Measurements from ENCODE around the gene GPR39. TPM values are rescaled to one million over a fixed set of nuclear protein-coding genes. Genes with fewer than 3 reads are reported as not detected.
A peak's percentile ranks its signal among the peaks of the same experiment; 100 is the strongest.

Gene GPR39
- total RNA-seq, 2 donors from 2014 or later, result 7.3 to 9.6 TPM

DNA sequence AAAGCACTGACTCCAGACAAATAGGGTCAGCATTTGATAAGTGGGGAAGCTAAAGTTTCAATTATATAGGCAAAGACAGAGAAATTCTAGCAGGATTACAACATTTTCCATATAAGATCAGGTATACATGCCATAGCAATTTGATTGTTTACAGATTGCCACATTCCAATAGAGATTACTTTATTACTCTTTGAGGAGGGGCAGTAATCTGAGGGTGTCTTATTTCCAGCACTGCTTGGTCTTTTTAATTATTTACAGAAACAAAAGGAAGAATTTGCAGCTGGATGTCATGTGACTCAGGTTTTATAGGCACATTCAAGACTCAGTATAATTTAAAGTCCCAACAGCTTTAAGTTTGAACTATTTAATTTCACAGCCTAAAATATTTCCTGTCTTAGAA is 42.5 kb upstream of the GPR39 start:
- no peak overlapping the region for H3K27ac ChIP-seq
- no peaks in the 10 kb centered on the region for H3K4me1 ChIP-seq
- no peak for ATAC-seq
- H3K36me3 ChIP-seq (replicated peaks in 1 of 2; ENCODE audit: insufficient read depth in 1 of 2, low read depth in 2 of 2), result no peaks in the 10 kb centered on the region
- intact Hi-C loops (cut with DNase I), result no loop called here
- TF ChIP-seq, protein P1, sequence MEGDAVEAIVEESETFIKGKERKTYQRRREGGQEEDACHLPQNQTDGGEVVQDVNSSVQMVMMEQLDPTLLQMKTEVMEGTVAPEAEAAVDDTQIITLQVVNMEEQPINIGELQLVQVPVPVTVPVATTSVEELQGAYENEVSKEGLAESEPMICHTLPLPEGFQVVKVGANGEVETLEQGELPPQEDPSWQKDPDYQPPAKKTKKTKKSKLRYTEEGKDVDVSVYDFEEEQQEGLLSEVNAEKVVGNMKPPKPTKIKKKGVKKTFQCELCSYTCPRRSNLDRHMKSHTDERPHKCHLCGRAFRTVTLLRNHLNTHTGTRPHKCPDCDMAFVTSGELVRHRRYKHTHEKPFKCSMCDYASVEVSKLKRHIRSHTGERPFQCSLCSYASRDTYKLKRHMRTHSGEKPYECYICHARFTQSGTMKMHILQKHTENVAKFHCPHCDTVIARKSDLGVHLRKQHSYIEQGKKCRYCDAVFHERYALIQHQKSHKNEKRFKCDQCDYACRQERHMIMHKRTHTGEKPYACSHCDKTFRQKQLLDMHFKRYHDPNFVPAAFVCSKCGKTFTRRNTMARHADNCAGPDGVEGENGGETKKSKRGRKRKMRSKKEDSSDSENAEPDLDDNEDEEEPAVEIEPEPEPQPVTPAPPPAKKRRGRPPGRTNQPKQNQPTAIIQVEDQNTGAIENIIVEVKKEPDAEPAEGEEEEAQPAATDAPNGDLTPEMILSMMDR (IDR thresholded peaks at IDR 0.05), result no peak
- no peak for TF ChIP-seq POLR2A (IDR thresholded peaks at IDR 0.05)
- DNase-seq, result no peak
- no peaks in the 10 kb centered on the region for H3K27me3 ChIP-seq
- H3K4me3 ChIP-seq, result no peak overlapping the region
- no peaks in the 10 kb centered on the region for H3K9me3 ChIP-seq

DNA sequence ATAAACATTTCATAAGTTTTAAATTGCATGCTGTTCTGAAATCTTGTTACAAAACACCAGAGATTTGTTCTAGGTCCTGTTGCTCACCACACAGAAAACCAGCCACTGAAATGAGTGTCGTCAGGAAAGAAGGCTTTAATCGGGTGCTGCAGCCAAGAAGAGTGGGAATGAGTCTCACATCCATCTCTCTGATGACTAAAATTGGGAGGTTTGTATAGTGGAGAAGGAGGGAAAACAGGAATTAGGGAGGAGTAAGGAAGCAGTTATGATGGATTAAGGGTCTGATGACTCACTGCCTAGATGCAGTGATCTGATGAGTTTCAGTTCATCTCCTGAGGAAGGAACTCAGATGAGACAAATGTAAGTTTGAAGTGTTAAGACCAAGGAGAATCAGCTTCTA is 42.1 kb upstream of the GPR39 start:
- no peaks in the 10 kb centered on the region for H3K36me3 ChIP-seq (replicated peaks in 1 of 2; ENCODE audit: insufficient read depth in 1 of 2, low read depth in 2 of 2)
- no peak overlapping the region for H3K4me3 ChIP-seq
- no peak overlapping the region for H3K27ac ChIP-seq
- H3K27me3 ChIP-seq, result no peaks in the 10 kb centered on the region
- ATAC-seq (no peak), DNase-seq (peak in 1 of 4 donors; percentile 13)
- 82 to 87% methylated on average over 2 of the region's 2 CpGs for WGBS, 2 donors
- H3K4me1 ChIP-seq, result no peaks in the 10 kb centered on the region
- TF ChIP-seq, protein P1 (IDR thresholded peaks at IDR 0.05), result no peak
- TF ChIP-seq POLR2A (IDR thresholded peaks at IDR 0.05), result no peak
- intact Hi-C loops (cut with DNase I), result no loop called here
- H3K9me3 ChIP-seq, result no peaks in the 10 kb centered on the region

DNA sequence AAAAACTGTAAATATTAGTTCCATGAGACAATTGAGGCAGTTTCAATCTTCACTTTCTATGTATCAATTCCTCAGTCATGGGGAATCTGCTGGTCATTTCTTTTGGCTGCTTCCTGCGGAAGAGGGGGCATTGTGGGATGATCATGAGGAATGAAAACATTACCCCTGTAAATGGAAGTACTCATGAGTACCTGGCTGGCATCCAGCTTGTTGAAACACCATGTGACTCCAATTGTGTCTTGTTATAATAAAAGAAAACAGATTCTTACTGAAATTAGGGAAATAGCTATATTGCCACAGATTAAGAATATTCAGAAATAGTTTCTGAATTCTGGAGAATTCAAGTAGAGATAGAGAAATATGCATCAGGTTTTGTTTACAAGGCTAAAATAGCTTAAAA is 41.6 kb upstream of the GPR39 start:
- H3K27me3 ChIP-seq, result no peaks in the 10 kb centered on the region
- DNase-seq (peak in 1 of 4 donors; percentile 23), ATAC-seq (no peak)
- no peaks in the 10 kb centered on the region for H3K4me1 ChIP-seq
- intact Hi-C loops (cut with DNase I), result no loop called here
- no peak overlapping the region for H3K4me3 ChIP-seq
- TF ChIP-seq, protein P1 (IDR thresholded peaks at IDR 0.05), result no peak
- TF ChIP-seq POLR2A (IDR thresholded peaks at IDR 0.05), result no peak
- 81 to 86% methylated on average over 1 of the region's 1 CpG for WGBS, 2 donors
- H3K27ac ChIP-seq, result no peak overlapping the region
- H3K9me3 ChIP-seq, result no peaks in the 10 kb centered on the region
- no peaks in the 10 kb centered on the region for H3K36me3 ChIP-seq (replicated peaks in 1 of 2; ENCODE audit: insufficient read depth in 1 of 2, low read depth in 2 of 2)

DNA sequence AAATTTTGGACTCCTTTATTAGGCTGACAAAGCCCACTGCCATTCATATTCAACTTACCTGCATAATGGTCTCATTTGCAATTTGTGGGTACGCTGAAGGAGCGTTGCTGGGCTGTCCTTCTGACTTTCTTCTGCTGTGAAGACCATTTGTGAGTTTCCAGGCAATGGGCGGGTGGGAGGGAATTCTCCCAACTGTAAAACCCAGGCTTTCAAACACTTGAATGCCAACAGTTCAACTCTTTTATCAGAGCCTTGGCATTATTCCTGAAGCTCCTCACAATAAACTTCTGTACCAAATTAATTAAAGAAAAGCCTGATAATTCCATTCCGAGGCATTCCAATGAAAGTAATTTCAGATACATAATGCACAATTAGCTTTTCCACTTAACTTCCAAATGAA is 35.2 kb upstream of the GPR39 start:
- no peak for DNase-seq
- Histone ChIP-seq H3K4me1 (peaks cover 4% of the 10 kb centered on the region), H3K4me3 (no peak overlapping the region), H3K9me3 (no peaks in the 10 kb centered on the region), H3K27me3 (no peaks in the 10 kb centered on the region), H3K36me3 (replicated peaks in 1 of 2; ENCODE audit: insufficient read depth in 1 of 2, low read depth in 2 of 2) (no peaks in the 10 kb centered on the region), H3K27ac (no peak overlapping the region)
- intact Hi-C loops (cut with DNase I), result no loop called here
- 71 to 80% methylated on average over 4 of the region's 4 CpGs for WGBS, 2 donors
- no peak for ATAC-seq
- TF ChIP-seq, protein P1 (IDR thresholded peaks at IDR 0.05), result no peak
- TF ChIP-seq POLR2A (IDR thresholded peaks at IDR 0.05), result no peak

DNA sequence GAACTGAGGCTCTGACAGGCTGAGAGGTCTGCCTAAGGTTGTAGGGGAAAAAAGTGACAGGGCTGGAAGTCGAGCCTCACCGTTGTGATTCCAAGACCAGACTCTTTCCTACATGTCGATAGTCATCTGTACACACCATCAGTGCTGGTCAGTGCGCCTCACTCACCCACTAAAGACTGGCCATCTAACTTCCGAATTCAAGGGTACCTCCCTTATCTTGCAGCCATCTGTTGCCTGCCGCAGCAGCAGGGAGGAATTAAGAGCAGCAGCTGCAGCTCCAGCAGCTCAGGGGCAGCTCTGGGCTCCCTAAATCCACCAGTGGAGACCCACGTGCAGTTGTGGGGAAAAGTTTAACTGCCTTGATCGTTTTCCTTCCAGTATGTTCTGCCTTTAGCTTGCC is 32.6 kb upstream of the GPR39 start:
- Histone ChIP-seq H3K4me3 (no peak overlapping the region), H3K4me1 (peaks cover 4% of the 10 kb centered on the region), H3K9me3 (no peaks in the 10 kb centered on the region), H3K27ac (no peak overlapping the region), H3K27me3 (no peaks in the 10 kb centered on the region), H3K36me3 (replicated peaks in 1 of 2; ENCODE audit: insufficient read depth in 1 of 2, low read depth in 2 of 2) (no peaks in the 10 kb centered on the region)
- DNase-seq (no peak), ATAC-seq (no peak)
- TF ChIP-seq POLR2A (IDR thresholded peaks at IDR 0.05), result no peak
- TF ChIP-seq, protein P1 (IDR thresholded peaks at IDR 0.05), result no peak
- WGBS, 2 donors, result 56 to 61% methylated on average over 8 of the region's 8 CpGs
- intact Hi-C loops (cut with DNase I), result no loop called here

Data from body of pancreas (tissue), 4 donors.